Fibroblast of villous mesenchyme (primary cell): Measurements from ENCODE around the gene CWC27. TPM values are rescaled to one million over a fixed set of nuclear protein-coding genes. Genes with fewer than 3 reads are reported as not detected.

Experiments
- DNase-seq: peaks from one replicate; pipeline ENCODE4 v3.0.0-alpha.2; 2010; ENCODE audit warnings: low read depth
- H3K4me3 ChIP-seq: 2 replicates; pipeline ENCODE4 v1.5.1; 2011; ENCODE audit warnings: low read depth, mild to moderate bottlenecking, low read length
- total RNA-seq: library from RNA; depleted of rRNA; stranded (reverse); fragments of >200 nt; gene quantifications from 2 replicates; pipeline ENCODE4 v1.2.3, GENCODE V29; 2012
- TF ChIP-seq, protein P1 (sequence below): IDR thresholded peaks from 2 replicates; pipeline ENCODE4 v1.5.1; 2012; ENCODE audit warnings: low read depth, mild to moderate bottlenecking, low read length; ENCODE audit not compliant: insufficient read depth

Gene CWC27
- total RNA-seq, 1 donor = 16.0 TPM

DNA sequence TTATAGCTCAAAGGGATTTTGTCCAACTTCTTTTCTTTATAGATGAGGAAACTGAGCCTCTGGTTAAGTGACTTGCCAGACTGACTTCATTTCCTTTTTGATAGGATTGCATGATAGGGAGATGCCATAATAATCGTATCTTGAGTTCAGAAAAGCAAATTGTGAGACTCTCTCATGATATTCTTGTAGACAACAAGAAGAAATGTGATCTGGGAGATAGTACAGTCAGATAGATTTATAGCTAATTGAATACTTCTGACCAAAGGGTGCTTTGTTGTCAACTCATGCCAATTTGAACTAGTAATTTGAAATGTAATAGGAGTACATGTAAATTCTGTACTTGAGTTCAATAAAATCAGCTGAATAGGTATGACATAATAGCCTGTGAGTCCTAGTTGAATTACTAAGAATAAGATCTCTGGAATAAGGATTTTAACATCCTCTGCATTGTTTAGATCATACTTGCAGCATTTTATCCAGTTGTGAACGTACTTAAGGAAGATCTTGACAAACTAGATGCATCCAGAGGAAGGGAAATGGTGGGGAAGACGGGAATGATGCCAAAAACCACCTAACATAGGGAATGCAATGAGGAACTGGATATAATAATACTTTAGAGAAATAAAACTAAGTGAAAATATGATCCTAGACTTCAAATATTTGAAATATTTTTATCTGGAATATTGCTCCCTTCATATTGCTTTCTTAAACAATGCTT lies 25.5 kb downstream of the CWC27 start:
- TF ChIP-seq, protein P1, sequence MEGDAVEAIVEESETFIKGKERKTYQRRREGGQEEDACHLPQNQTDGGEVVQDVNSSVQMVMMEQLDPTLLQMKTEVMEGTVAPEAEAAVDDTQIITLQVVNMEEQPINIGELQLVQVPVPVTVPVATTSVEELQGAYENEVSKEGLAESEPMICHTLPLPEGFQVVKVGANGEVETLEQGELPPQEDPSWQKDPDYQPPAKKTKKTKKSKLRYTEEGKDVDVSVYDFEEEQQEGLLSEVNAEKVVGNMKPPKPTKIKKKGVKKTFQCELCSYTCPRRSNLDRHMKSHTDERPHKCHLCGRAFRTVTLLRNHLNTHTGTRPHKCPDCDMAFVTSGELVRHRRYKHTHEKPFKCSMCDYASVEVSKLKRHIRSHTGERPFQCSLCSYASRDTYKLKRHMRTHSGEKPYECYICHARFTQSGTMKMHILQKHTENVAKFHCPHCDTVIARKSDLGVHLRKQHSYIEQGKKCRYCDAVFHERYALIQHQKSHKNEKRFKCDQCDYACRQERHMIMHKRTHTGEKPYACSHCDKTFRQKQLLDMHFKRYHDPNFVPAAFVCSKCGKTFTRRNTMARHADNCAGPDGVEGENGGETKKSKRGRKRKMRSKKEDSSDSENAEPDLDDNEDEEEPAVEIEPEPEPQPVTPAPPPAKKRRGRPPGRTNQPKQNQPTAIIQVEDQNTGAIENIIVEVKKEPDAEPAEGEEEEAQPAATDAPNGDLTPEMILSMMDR = no peak
- H3K4me3 ChIP-seq = no peak overlapping the region
- no peak for DNase-seq

DNA sequence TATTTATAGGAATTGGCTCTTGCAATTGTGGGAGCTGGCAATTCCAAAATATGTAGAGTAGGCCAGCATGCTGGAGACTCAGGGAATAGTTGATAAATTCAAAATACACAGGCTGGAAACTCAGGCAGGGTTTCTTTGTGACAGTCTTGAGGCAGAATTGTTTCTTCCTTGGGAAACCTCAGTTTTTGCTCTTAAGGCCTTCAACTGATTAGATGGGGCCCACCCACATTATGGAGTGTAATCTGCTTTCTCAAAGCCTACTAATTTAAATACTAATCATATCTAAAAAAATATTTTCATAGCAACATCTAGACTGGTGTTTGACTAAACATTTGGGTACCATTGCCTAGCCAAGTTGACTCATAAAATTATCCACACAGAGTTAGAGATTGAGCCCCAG lies 27.6 kb downstream of the CWC27 start:
- no peak overlapping the region for H3K4me3 ChIP-seq
- TF ChIP-seq, protein P1 = no peak
- DNase-seq = no peak

DNA sequence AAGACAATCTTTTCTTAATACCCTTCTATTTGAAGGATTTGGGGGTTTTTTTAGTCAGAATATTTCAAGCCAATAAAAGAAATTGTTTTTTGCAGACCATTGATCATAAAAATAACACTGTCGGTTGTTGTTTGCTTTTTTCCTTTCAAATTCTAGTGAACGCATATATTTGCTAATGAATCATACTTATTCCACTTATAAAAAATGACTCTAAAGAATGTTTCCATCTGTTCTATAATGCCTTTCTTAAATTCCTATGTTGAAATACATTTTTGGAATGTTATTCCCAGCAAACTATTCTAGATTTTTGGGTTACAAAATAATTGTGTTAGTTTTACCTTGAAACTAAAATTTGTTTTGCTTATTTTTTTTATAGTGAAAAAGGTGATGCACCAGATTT lies 32.2 kb downstream of the CWC27 start:
- H3K4me3 ChIP-seq = no peak overlapping the region
- DNase-seq = no peak
- TF ChIP-seq, protein P1 = no peak

DNA sequence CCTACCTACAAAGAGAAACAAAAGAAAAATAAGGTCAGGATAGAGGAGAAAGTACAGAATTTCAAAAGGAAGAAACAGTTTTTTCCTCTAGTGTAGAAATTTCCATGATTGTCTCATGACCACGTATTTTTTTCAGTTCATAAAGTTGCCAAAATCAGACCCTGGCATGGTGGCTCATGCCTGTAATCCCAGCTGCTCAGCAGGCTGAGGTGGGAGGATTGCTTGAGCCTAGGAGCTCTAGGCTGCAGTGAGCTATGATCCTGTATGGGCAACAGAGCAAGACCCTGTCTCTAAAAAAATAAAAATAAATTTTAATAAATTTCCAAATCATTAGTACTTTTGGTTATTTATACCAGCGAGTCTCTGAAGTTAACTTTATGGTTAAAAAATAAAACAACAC lies 37.8 kb downstream of the CWC27 start:
- TF ChIP-seq, protein P1 = no peak
- H3K4me3 ChIP-seq = no peak overlapping the region
- no peak for DNase-seq

DNA sequence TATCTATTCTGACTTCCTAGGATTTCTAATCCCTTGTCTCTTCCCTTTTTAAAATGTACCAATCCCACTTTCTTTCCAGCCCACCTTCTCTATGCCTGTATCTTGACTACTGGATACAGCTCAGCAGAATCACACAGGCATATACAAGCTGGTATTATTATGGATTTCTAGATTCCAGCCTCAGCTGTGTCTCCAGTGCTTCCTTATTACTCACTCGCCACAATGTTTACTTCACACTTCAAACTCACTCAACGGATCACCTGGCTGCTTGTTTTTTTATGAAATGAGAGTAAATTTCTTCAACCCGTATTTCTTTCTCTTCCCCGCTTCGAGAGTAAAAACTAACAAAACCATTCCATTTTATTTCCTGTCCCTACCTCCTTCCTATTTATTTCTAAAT lies 38.8 kb downstream of the CWC27 start:
- peak; percentile 53 for DNase-seq
- TF ChIP-seq, protein P1 = no peak

DNA sequence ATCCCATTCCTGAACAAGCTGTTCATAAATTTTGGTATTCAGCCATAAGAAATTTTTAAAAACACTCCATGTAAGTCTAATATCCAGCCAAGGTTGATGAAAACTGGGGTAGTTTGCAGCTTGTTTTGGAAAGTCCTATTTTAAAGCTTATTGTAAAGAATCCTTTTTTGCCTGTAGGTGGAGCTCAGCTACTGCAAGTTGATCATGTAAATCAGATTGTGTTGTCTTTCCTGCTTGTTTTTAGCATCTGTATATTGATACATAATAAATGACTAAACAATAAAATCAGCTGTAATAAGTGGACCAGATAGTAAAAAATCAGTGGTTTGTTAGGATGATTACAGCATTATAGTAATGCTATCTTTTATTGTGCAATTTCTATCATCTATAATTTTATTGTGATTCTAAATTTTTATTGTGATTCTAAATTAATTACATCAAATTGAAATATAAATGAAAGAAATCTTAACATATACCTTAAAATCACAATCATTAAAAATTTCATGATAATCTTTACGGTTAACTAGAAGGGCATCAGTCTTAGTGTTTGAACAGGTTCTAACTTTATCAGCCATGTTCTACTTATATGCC lies 42.4 kb downstream of the CWC27 start:
- TF ChIP-seq, protein P1 = peak; percentile 69
- H3K4me3 ChIP-seq = no peak overlapping the region
- DNase-seq = peak; percentile 74

More for the DNA sequence above, 38.8 kb downstream of the CWC27 start:
- H3K4me3 ChIP-seq = no peak overlapping the region
